HG02852 (cell line): ENCODE measurements around the gene DNM3.
"Not testable (repeated sequence)": the region's sequence is repeated elsewhere in the genome, so short reads cannot be mapped to it uniquely, and the experiment has no call there.

Source experiments
- ATAC-seq: cut with Tn5 transposase; IDR thresholded peaks from one replicate; pipeline ENCODE4 v1.9.1; 2021; ENCODE audit warnings: mild to moderate bottlenecking, moderate library complexity; ENCODE audit not compliant: unreplicated experiment

Gene DNM3

GRCh38 chr1:172401892-172402291 is 560.6 kb downstream of the DNM3 start:
- no peak for ATAC-seq

- no peak for ATAC-seq
Observed at GRCh38 chr1:172402878-172403569, 561.7 kb downstream of the DNM3 start.

GRCh38 chr1:172404121-172404520 is 562.8 kb downstream of the DNM3 start:
- ATAC-seq: no peak

GRCh38 chr1:172405912-172406311 is 564.6 kb downstream of the DNM3 start:
- ATAC-seq: no peak

GRCh38 chr1:172406968-172407367 is 565.7 kb downstream of the DNM3 start:
- ATAC-seq: no peak

- no peak for ATAC-seq
Observed at GRCh38 chr1:172408958-172409357, 567.7 kb downstream of the DNM3 start.

- ATAC-seq: no peak
Observed at GRCh38 chr1:172410027-172410426, 568.7 kb downstream of the DNM3 start.

GRCh38 chr1:172411791-172412338 is 570.6 kb downstream of the DNM3 start:
- ATAC-seq: no peak

- ATAC-seq: no peak
Observed at GRCh38 chr1:172414331-172414730, 573.0 kb downstream of the DNM3 start.

GRCh38 chr1:172416496-172417035 is 575.3 kb downstream of the DNM3 start:
- ATAC-seq: no peak

- ATAC-seq: no peak
Observed at GRCh38 chr1:172417557-172417956, 576.3 kb downstream of the DNM3 start.

- no peak for ATAC-seq
Observed at GRCh38 chr1:172420385-172420784, 579.1 kb downstream of the DNM3 start, which contains the start of gene C1orf105. C1orf105 (plus strand) TSS chr1:172420685; CDS start chr1:172420886, 201 bp downstream.

GRCh38 chr1:172421974-172422604 is 580.8 kb downstream of the DNM3 start:
- no peak for ATAC-seq

GRCh38 chr1:172423336-172423735 is 582.0 kb downstream of the DNM3 start:
- ATAC-seq: no peak

- no peak for ATAC-seq
Observed at GRCh38 chr1:172425339-172425738, 584.0 kb downstream of the DNM3 start.

- ATAC-seq: no peak
Observed at GRCh38 chr1:172427191-172427590, 585.9 kb downstream of the DNM3 start.

- no peak for ATAC-seq
Observed at GRCh38 chr1:172429331-172430127, 588.2 kb downstream of the DNM3 start.

GRCh38 chr1:172430128-172430454 is 588.8 kb downstream of the DNM3 start:
- ATAC-seq: no peak

GRCh38 chr1:172431204-172431603 is 589.9 kb downstream of the DNM3 start:
- no peak for ATAC-seq

- ATAC-seq: no peak
Observed at GRCh38 chr1:172431721-172432192, 590.5 kb downstream of the DNM3 start.

- ATAC-seq: not testable (repeated sequence)
Observed at GRCh38 chr1:172437183-172437582, 595.9 kb downstream of the DNM3 start.
